Fibroblast of lung (primary cell): ENCODE measurements around the gene TROAP. TPM values are rescaled to one million over a fixed set of nuclear protein-coding genes. Genes with fewer than 3 reads are reported as not detected.

Source experiments
- DNase-seq, 2 donors: peaks; one replicate each; pipeline versions ENCODE4 v3.0.0 to v3.0.0-alpha.2; 2010; ENCODE audit warnings: low read depth in 2 of 2
- H2AFZ ChIP-seq: 2 replicates; pipeline ENCODE4 v1.5.1; 2012; ENCODE audit warnings: low read length, control low read depth, inconsistent platforms
- H3K27ac ChIP-seq: 2 replicates; pipeline ENCODE4 v1.5.1; 2011; ENCODE audit warnings: low read length, control low read depth; ENCODE audit not compliant: insufficient read depth
- H3K27me3 ChIP-seq: 2 replicates; pipeline ENCODE4 v1.5.1; 2011; ENCODE audit warnings: mild to moderate bottlenecking, low read length; ENCODE audit not compliant: control insufficient read depth, insufficient read depth
- H3K36me3 ChIP-seq: 2 replicates; pipeline ENCODE4 v1.5.1; 2011; ENCODE audit warnings: low read length; ENCODE audit not compliant: control insufficient read depth, insufficient read depth
- H3K4me1 ChIP-seq: 2 replicates; pipeline ENCODE4 v1.5.1; 2011; ENCODE audit warnings: low read length; ENCODE audit not compliant: control insufficient read depth, insufficient read depth; ENCODE audit errors: extremely low read depth
- H3K4me2 ChIP-seq: 2 replicates; pipeline ENCODE4 v1.5.1; 2011; ENCODE audit warnings: low read length, control low read depth; ENCODE audit not compliant: insufficient read depth; ENCODE audit errors: extremely low read depth
- H3K4me3 ChIP-seq, 4 experiments: fragments of 200-600 bp in 1 of 4; sonication (generic) in 1 of 4; replicated peaks in 1 of 4; 2 replicates each; pipeline ENCODE4 v1.5.1; 2011 to 2016; ENCODE audit warnings: low read length in 4 of 4, low read depth in 3 of 4, mild to moderate bottlenecking in 3 of 4, control low read depth in 2 of 4, inconsistent platforms in 1 of 4, mixed read lengths in 1 of 4; ENCODE audit not compliant: insufficient read depth in 1 of 4; ENCODE audit errors: control extremely low read depth in 1 of 4
- H3K79me2 ChIP-seq: 2 replicates; pipeline ENCODE4 v1.5.1; 2012; ENCODE audit warnings: mild to moderate bottlenecking, low read length, inconsistent platforms; ENCODE audit not compliant: control insufficient read depth, insufficient read depth
- H3K9ac ChIP-seq: 2 replicates; pipeline ENCODE4 v1.5.1; 2011; ENCODE audit warnings: mild to moderate bottlenecking, low read length, control low read depth; ENCODE audit not compliant: insufficient read depth
- H3K9me3 ChIP-seq: 2 replicates; pipeline ENCODE4 v1.5.1; 2012; ENCODE audit warnings: low read depth, low read length; ENCODE audit not compliant: control insufficient read depth, insufficient read depth
- H4K20me1 ChIP-seq: 2 replicates; pipeline ENCODE4 v1.5.1; 2011; ENCODE audit warnings: low read length; ENCODE audit not compliant: control insufficient read depth, insufficient read depth; ENCODE audit errors: extremely low read depth
- EZH2 ChIP-seq: IDR thresholded peaks from 2 replicates; pipeline ENCODE4 v1.5.1; 2012; ENCODE audit warnings: low read length, control low read depth, mild to moderate bottlenecking; ENCODE audit errors: missing control alignments
- polyA plus RNA-seq, 2 donors: library from polyadenylated mRNA; depleted of rRNA in 1 of 2; stranded (reverse) in 1 of 2; unstranded in 1 of 2; fragments of >200 nt; gene quantifications; 2 replicates each; pipeline ENCODE4 v1.2.1, GENCODE V29; 2011 to 2012; ENCODE audit warnings: missing spikeins in 1 of 2
- total RNA-seq: library from RNA; depleted of rRNA; stranded (reverse); fragments of >200 nt; gene quantifications from 2 replicates; pipeline ENCODE4 v1.2.1, GENCODE V29; 2014
- TF ChIP-seq, protein P1 (sequence below), 2 donors: IDR thresholded peaks in 1 of 2; conservative IDR thresholded peaks in 1 of 2; 1 replicate in 1 of 2; 2 replicates in 1 of 2; pipeline ENCODE4 v1.5.1; 2011 to 2012; ENCODE audit warnings: low read length in 2 of 2, control low read depth in 1 of 2, inconsistent platforms in 1 of 2, low read depth in 1 of 2, mild to moderate bottlenecking in 1 of 2

The TROAP gene
- total and polyA plus RNA-seq, 2 donors (not counting 1 experiment from before 2014, with no cell fraction given): 4.8 to 6.3 TPM

- Histone ChIP-seq H4K20me1 (no peaks in the 10 kb centered on the region), H3K36me3 (no peaks in the 10 kb centered on the region), H3K27ac (no peak overlapping the region), H3K4me2 (no peak overlapping the region), H3K9ac (no peak overlapping the region), H3K27me3 (peaks cover 27% of the 10 kb centered on the region), H3K9me3 (no peaks in the 10 kb centered on the region), H3K4me1 (no peaks in the 10 kb centered on the region), H3K79me2 (no peaks in the 10 kb centered on the region), H3K4me3 (no peak overlapping the region), H2AFZ (no peak overlapping the region)
- TF ChIP-seq, protein P1, sequence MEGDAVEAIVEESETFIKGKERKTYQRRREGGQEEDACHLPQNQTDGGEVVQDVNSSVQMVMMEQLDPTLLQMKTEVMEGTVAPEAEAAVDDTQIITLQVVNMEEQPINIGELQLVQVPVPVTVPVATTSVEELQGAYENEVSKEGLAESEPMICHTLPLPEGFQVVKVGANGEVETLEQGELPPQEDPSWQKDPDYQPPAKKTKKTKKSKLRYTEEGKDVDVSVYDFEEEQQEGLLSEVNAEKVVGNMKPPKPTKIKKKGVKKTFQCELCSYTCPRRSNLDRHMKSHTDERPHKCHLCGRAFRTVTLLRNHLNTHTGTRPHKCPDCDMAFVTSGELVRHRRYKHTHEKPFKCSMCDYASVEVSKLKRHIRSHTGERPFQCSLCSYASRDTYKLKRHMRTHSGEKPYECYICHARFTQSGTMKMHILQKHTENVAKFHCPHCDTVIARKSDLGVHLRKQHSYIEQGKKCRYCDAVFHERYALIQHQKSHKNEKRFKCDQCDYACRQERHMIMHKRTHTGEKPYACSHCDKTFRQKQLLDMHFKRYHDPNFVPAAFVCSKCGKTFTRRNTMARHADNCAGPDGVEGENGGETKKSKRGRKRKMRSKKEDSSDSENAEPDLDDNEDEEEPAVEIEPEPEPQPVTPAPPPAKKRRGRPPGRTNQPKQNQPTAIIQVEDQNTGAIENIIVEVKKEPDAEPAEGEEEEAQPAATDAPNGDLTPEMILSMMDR (conservative IDR thresholded peaks at IDR 0.05 in 1 of 2, IDR thresholded peaks at IDR 0.05 in 1 of 2; ENCODE audit: low read depth in 1 of 2, low read length in 2 of 2): no peak
- TF ChIP-seq EZH2: no peak
- DNase-seq: no peak
Measured at GRCh38 chr12:49294086-49294803, 28.8 kb upstream of the TROAP start.

DNA sequence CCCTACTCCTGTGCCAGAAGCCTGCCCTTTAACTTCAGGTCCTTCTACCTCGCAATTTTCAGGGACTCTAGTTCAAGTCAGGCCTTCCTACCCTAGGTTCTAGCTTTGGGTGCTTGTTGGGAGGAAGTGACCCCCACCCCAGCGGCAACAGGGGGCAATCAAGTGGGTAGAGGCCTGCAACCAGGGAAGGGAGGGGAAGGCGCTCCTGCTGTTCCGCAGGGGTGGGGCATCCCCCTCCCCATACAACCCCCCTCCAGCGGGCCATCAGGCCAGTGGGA lies 28.3 kb upstream of the TROAP start:
- Histone ChIP-seq H2AFZ (no peak overlapping the region), H3K27ac (no peak overlapping the region), H3K79me2 (no peaks in the 10 kb centered on the region), H3K36me3 (no peaks in the 10 kb centered on the region), H3K9ac (no peak overlapping the region), H3K27me3 (peaks cover 27% of the 10 kb centered on the region), H4K20me1 (no peaks in the 10 kb centered on the region), H3K9me3 (no peaks in the 10 kb centered on the region), H3K4me1 (no peaks in the 10 kb centered on the region), H3K4me3 (no peak overlapping the region), H3K4me2 (no peak overlapping the region)
- TF ChIP-seq, protein P1 (conservative IDR thresholded peaks at IDR 0.05 in 1 of 2, IDR thresholded peaks at IDR 0.05 in 1 of 2; ENCODE audit: low read depth in 1 of 2, low read length in 2 of 2): no peak
- TF ChIP-seq EZH2: no peak
- no peak for DNase-seq

GRCh38 chr12:49295082-49295936 lies 27.7 kb upstream of the TROAP start, which contains the start of gene PRPH:
Gene PRPH (plus strand): TSS chr12:49295147. CDS start chr12:49295201, 54 bp downstream.
- TF ChIP-seq EZH2: no peak
- TF ChIP-seq, protein P1 (conservative IDR thresholded peaks at IDR 0.05 in 1 of 2, IDR thresholded peaks at IDR 0.05 in 1 of 2; ENCODE audit: low read depth in 1 of 2, low read length in 2 of 2): no peak
- DNase-seq: no peak
- no peaks in the 10 kb centered on the region for H3K36me3 ChIP-seq
- no peaks in the 10 kb centered on the region for H3K79me2 ChIP-seq
- H3K9ac ChIP-seq: no peak within 1 kb of the TSS
- H3K4me1 ChIP-seq: no peaks in the 10 kb centered on the region
- H2AFZ ChIP-seq: no peak within 1 kb of the TSS
- H3K4me3 ChIP-seq: no peak within 1 kb of the TSS
- no peak within 1 kb of the TSS for H3K27ac ChIP-seq
- no peaks in the 10 kb centered on the region for H4K20me1 ChIP-seq
- H3K27me3 ChIP-seq: peaks cover 27% of the 10 kb centered on the region
- H3K9me3 ChIP-seq: no peaks in the 10 kb centered on the region
- no peak within 1 kb of the TSS for H3K4me2 ChIP-seq
